Right forelimb (tissue), 1 donor: ENCODE data around the gene RPN1.
A peak's percentile ranks its signal among the peaks of the same experiment; 100 is the strongest.
"Not testable (repeated sequence)": the region's sequence is repeated elsewhere in the genome, so short reads cannot be mapped to it uniquely, and the experiment has no call there.

Experiments used
- DNase-seq: peaks from one replicate; pipeline ENCODE4 v3.0.0-alpha.2; 2018

Gene RPN1

DNA sequence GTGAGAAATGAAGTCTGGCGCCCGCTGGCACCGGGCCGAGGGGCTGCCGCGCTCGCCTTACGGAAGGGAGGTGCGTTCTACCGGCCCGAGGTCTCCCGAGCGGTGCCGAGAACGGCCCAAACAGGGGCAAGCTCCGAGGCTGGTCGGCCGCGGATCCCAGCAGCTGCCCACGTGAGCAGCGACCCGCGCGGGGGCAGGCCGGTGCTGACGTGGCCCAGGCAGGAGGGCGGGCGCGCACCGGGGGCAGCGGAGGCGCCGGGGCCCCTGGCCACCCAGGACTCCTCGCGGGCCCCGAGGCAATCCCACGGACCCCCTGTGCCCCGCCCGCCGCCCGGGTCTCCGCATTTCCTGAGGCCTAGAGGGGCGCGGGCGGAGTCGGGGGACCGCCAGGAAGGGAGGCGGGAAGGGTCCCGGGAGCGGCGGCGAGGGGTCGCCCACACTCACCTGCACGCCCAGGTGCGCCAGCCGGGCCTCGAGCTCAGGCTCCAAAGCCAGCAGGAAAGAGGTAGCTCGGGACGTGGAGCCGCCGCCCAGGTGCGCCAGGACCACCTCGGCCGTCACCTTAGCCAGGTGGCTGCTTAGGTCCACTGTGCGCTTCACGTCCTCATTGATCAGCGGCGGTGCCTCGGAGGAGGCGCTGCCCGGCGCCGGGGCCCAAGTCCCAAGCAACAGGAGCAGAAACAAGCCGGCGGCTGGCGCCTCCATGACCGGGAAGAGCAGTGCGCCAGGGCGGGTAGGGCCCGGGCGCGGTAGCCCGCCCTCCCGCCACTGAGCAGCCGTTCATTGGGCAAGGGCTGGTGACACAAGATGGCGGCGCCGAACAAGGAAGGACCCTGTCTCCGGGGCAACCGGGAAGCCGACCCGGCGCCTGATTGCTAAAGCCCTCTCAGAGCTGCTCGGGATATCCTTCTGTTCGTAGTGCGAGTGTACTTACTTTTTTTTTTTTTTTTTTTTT is at the start of gene RPN1:
Gene RPN1, minus strand, starts transcription at position 723 of the 955 bp plus-strand sequence. Its CDS starts 18 bp downstream, at position 705.
- DNase-seq: peak; percentile 97

- peak; percentile 68 for DNase-seq
These were observed 47.8 kb upstream of the RPN1 start for GRCh38 chr3:128698211-128699047.

DNA sequence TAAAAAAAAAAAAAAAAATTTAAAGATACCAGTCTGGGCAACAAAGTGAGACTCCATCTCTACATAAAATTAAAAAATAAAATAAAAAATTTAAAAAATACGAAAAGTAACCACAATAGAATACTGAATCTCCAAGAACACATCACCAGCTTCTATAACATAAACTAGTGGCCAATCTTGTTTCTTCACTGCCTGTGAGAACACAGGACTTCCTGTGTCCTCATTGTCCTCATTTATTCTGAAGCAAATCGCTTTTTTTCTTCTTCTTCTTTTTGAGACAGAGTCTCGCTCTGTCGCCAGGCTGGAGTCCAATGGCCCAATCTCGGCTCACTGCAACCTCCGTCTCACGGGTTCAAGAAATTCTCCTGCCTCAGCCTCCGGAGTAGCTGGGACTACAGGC is 46.7 kb upstream of the RPN1 start:
- no peak for DNase-seq

GRCh38 chr3:128693696-128694095 is 43.1 kb upstream of the RPN1 start:
- no peak for DNase-seq

DNA sequence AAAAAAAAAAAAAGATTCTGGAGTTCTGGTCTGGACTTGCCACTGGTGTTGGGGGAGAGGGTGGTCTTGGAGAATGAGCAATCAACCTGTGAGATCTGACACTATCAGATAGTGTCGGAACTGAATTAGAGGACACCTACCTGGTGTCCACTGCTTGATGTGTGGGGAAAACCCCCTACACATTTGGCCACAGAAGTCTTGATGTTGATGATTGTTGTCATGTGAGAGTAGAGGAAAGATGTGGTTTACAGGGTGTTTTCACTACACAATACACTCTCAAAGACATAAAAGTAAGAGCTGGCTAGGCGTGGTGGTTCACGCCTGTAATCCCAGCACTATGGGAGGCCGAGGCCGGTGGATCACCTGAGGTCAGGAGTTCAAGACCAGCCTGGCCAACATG is 38.4 kb upstream of the RPN1 start:
- DNase-seq: no peak

- no peak for DNase-seq
These were observed 35.8 kb upstream of the RPN1 start for GRCh38 chr3:128686465-128686864.

DNA sequence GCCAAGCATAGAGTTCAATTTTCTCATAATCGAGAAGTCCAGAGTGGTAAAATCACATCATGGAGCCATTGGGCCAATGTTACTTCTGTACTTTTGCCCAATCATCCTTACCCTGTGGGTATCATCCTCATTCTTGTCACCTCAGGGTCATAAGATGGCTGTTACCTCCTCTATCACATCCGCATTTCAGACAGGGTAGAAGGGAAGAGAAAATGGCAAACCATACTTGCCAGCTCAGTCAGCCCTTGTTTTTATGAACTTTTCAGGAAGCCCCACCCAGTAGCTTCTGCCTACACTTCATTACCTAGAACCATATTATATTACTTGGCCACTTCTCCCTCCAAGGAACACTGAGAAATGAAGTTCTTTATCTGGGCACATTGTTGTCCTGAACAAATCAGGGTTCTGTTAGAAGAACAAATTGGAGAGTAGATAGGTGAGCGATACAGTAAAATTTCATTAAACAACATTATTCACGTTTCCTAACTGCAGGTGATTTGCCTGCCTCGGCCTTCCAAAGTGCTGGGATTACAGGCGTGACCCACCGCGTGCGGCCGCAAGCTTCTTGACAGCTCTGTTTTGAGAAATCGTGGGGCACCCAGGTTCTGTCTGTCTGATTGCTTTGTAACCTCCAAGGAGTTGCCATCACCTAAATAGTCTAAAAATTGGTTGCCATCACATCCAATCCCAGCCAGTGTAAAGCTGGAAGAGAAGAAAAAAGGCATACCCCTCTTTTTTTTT is 34.5 kb upstream of the RPN1 start:
- no peak for DNase-seq

DNA sequence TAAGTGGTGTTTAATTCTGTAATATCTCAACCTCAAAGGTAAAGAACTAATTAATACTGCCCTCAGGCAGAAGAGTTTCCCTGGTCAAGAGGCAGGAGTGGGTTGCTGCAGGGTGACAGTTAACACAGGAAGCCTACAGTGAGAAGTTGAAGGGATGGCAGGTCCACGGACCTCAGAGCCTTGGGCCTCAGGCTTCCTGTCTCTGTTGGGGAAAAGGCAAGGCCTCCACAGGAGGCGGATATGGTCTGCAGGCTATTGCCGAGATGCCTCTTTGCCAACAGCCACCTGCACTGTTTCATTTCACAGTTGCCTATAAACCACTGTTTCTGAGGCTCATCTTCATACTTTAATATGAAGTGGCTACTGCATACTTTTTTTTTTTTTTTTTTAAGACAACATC is 33.3 kb upstream of the RPN1 start:
- DNase-seq: no peak

GRCh38 chr3:128681369-128681829 is 30.8 kb upstream of the RPN1 start:
- no peak for DNase-seq

- peak; percentile 100 for DNase-seq
These were observed 30.2 kb upstream of the RPN1 start for GRCh38 chr3:128680603-128681368.

- no peak for DNase-seq
These were observed 28.7 kb upstream of the RPN1 start for GRCh38 chr3:128679338-128679737.

DNA sequence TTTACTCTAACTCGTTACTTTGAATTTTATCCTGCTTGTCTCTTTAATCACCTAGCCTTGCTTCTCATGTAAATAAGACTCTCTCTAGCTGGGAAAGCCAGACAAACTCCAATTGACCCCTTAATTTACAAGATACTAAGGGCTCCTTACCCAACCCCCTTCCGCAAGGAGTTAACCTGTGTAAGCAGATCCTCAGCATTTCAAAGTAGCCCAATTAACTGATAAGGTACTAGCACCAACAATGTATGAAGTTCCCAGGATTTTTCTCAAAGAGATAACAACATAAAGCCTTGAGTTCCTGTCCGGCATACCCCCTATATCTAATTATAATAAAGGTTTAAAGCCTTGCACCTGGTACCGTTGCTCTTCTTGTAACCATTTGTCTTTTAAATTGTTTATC is 25.2 kb upstream of the RPN1 start:
- not testable (repeated sequence) for DNase-seq

DNA sequence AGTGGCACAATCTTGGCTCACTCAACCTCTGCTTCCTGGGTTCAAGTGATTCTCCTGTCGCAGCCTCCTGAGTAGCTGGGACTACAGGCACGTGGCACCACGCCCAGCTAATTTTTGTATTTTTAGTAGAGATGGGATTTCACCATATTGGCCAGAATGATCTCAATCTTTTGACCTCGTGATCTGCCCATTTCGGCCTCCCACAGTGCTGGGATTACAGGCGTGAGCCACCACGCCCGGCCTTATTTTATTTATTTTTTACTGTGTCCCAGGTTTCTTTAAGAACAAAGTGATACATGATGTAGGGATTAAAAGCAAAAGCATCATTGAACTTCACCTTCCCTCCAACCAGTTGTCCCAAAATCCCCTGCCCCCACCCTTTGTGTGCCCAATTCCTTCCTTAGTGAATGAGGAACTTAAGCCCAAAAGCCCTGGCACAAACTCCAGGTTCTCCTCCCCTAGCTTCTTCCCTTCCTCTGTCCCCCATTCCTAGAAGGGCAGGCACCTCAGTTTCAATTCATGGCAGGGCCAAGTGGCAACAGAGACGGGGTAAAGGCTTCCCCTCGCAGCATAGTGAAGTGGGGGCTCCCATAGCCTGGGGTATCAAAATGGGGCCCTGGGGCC is 23.7 kb upstream of the RPN1 start:
- no peak for DNase-seq

- DNase-seq: no peak
These were observed 17.0 kb upstream of the RPN1 start for GRCh38 chr3:128667641-128668040.

GRCh38 chr3:128665362-128666021 is 14.9 kb upstream of the RPN1 start:
- no peak for DNase-seq

DNA sequence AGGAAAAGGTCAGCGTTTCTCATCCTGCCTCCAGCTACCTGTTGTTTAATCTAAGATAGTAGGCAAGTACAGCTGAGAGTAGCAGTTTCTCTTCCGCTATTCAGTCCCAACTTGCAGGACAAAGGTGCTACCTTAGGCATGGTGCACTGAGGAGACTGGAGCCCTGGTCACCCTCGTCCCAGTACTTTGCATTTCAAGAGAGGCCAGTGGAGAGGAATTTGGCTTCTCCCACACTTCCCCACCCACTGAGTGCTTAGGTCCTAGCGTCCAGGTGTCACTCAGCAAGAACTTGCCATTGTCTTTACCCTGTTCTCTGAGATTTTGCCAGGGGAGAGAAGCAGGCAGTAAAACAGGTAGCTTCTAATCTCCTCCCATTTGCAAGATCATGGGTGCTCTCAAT is 12.5 kb upstream of the RPN1 start:
- DNase-seq: no peak

DNA sequence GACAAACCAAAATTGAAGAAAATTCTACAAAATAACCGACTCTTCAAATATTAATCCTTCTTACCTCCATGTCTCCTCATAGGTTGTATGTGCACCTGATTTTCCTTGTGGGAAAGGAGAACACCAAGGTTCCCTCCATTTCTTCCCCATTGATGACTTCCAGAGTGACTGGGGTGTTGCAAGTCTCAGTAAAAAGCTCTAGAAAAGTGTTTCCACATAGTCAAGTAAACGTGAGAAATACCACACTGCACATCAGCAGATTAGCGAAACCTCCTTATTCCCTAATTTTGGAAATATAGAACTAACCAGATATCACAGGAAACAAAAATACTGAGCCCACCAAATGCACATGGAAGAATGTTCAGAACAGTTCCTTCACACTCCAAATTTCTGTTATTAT is 4.9 kb upstream of the RPN1 start:
- DNase-seq: no peak

GRCh38 chr3:128653993-128654805 is 3.6 kb upstream of the RPN1 start:
- DNase-seq: peak; percentile 49

GRCh38 chr3:128653383-128653992 is 2.9 kb upstream of the RPN1 start:
- not testable (repeated sequence) for DNase-seq
